Subcutaneous adipose tissue (tissue), 4 donors: Measurements from ENCODE around the gene SH3PXD2A. TPM values are rescaled to one million over a fixed set of nuclear protein-coding genes. Genes with fewer than 3 reads are reported as not detected.

Source experiments
- CTCF ChIP-seq: fragments of 450-650 bp; IDR thresholded peaks from one replicate; pipeline ENCODE4 v1.5.1; 2016; ENCODE audit warnings: low read depth, mild to moderate bottlenecking, control low read depth, antibody characterized with exemption, moderate library complexity
- total RNA-seq, 4 donors: library from RNA; depleted of rRNA; stranded (reverse); fragments of >200 nt; gene quantifications; one replicate each; pipeline ENCODE4 v1.1.0, GENCODE V29; 2016

Gene SH3PXD2A
- total RNA-seq, 4 donors from 2014 or later: 13.0 to 23.6 (median 18.7) TPM

GRCh38 chr10:103736044-103736443, 119.3 kb downstream of the SH3PXD2A start:
- TF ChIP-seq CTCF: no peak

- TF ChIP-seq CTCF: no peak
These were observed 120.6 kb downstream of the SH3PXD2A start for GRCh38 chr10:103734731-103735130.

- TF ChIP-seq CTCF: no peak
These were observed 122.3 kb downstream of the SH3PXD2A start for GRCh38 chr10:103733045-103733419.

- no peak for TF ChIP-seq CTCF
These were observed 122.9 kb downstream of the SH3PXD2A start for GRCh38 chr10:103732339-103733044.

GRCh38 chr10:103731609-103732270, 123.6 kb downstream of the SH3PXD2A start:
- no peak for TF ChIP-seq CTCF

GRCh38 chr10:103729851-103730250, 125.5 kb downstream of the SH3PXD2A start:
- TF ChIP-seq CTCF: no peak

- TF ChIP-seq CTCF: no peak
These were observed 127.2 kb downstream of the SH3PXD2A start for GRCh38 chr10:103727991-103728689.
